ENCODE data around the gene SNRPD1.
"Not testable (repeated sequence)": the region's sequence is repeated elsewhere in the genome, so short reads cannot be mapped to it uniquely, and the experiment has no call there.

Gene SNRPD1

DNA sequence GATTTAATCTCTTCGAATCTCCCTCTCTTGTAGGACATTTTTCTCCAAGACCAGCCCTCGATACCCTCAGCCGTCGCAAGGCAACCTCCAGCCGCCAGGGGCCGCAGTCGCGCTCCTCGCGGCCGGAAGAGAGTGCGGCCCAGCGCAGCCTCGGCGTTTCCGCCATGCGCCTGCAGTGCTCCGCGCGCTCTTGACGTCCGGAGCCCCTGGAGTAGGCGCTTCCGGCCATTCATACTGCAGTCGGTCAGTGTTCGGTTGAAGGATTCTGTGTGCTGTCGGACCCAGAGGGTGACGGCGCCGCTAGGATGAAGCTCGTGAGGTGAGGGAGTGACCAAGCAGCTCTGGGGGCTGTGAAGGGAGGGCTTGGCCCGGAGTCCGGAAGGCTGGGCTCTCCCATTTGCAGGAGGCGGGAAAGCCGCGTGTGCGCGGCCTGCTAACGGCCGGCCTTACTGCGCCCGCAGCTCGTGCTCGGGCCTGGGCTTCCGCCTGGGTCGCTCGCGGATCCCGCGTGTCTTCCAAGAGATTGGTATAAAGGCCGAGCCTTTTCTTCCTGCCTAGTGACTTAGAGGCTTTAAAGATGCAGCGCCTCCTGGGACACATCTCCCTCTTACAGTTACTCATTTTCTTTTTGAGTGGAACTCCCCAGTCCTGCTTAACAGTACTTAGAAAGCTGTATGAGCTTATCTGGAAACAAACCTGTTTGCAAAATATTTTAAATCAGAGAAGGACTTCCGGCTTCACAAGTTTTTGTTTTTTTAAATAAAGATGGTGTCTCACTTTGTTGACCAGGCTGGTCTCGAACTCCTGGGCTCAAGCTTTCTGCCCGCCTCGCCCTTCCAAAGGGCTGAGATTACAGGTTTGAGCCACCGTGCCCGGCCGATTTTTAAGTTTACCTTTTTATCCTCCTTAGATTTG lies at the start of gene SNRPD1:
Gene SNRPD1 (plus strand): TSS at position 190 of the 915 bp plus-strand sequence. CDS start 116 bp downstream, at position 306.
- in situ Hi-C loops (cut with MboI; ENCODE audit: low sequenced_read_pairs, unreplicated experiment) = no loop called here
- peak; percentile 94 for DNase-seq (ENCODE audit: low spot score)
- TF ChIP-seq, protein P1, sequence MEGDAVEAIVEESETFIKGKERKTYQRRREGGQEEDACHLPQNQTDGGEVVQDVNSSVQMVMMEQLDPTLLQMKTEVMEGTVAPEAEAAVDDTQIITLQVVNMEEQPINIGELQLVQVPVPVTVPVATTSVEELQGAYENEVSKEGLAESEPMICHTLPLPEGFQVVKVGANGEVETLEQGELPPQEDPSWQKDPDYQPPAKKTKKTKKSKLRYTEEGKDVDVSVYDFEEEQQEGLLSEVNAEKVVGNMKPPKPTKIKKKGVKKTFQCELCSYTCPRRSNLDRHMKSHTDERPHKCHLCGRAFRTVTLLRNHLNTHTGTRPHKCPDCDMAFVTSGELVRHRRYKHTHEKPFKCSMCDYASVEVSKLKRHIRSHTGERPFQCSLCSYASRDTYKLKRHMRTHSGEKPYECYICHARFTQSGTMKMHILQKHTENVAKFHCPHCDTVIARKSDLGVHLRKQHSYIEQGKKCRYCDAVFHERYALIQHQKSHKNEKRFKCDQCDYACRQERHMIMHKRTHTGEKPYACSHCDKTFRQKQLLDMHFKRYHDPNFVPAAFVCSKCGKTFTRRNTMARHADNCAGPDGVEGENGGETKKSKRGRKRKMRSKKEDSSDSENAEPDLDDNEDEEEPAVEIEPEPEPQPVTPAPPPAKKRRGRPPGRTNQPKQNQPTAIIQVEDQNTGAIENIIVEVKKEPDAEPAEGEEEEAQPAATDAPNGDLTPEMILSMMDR (IDR thresholded peaks at IDR 0.05; ENCODE audit: borderline replicate concordance, control extremely low read depth, extremely low read depth, insufficient read depth, missing control alignments) = peak; percentile 96

DNA sequence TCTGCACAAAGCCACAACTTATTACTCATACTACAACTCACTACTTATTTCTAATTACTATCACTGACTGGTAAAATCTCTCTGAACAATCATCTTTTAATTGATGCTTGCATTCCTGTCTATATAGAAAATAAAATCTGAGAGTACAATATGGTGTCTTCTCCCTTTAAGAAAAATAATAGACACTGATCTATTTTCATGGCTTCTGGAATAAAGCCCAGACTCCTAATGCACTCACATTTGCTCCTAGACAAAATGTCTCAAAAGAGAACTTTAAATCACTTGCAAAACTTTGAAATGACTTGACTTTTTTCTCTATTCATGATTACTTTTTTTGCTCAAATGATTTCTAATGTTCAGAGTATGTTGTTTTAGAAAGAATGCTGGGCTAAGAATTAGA lies 40.3 kb upstream of the SNRPD1 start:
- DNase-seq (ENCODE audit: low spot score) = no peak
- TF ChIP-seq, protein P1 (IDR thresholded peaks at IDR 0.05; ENCODE audit: borderline replicate concordance, control extremely low read depth, extremely low read depth, insufficient read depth, missing control alignments) = no peak
- in situ Hi-C loops (cut with MboI; ENCODE audit: low sequenced_read_pairs, unreplicated experiment) = no loop called here

DNA sequence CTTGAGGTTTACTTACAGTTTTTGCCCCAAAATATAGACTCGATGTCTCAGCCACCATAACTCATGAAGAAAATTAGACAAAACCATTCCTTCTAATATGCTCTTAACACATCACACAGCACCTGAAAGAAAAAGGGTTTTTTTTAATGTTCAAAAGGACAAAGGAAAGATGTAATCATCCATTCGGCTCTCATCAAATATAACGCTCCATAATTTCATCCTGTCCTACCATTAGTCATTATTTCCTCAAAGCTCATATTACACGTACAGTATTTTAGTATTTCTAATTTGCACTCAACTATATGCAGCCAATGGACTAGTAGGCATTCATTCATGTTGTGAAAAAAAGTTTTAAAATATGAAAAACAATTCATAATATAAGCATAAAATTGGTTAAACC lies 36.5 kb upstream of the SNRPD1 start:
- TF ChIP-seq, protein P1 (IDR thresholded peaks at IDR 0.05; ENCODE audit: borderline replicate concordance, control extremely low read depth, extremely low read depth, insufficient read depth, missing control alignments) = no peak
- in situ Hi-C loops (cut with MboI; ENCODE audit: low sequenced_read_pairs, unreplicated experiment) = no loop called here
- DNase-seq (ENCODE audit: low spot score) = no peak

DNA sequence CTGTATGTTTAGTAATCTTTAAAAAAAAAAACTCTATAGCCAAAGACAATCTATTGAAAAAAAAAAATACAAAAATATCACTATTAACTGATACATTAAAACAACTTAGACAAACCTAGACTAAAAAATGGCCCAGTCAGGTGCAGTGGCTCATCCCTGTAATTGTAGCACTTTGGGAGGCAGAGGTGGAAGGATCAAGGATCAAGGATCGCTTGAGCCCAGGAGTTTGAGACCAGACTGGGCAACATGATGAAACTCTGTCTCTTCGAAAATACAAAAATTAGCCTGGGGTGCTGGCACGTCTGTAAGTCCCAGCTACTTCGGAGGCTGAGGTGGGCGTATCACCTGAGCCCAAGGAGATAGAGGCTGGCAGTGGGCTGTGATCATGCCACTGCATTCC lies 27.7 kb upstream of the SNRPD1 start:
- TF ChIP-seq, protein P1 (IDR thresholded peaks at IDR 0.05; ENCODE audit: borderline replicate concordance, control extremely low read depth, extremely low read depth, insufficient read depth, missing control alignments) = no peak
- no peak for DNase-seq (ENCODE audit: low spot score)
- in situ Hi-C loops (cut with MboI; ENCODE audit: low sequenced_read_pairs, unreplicated experiment) = no loop called here

DNA sequence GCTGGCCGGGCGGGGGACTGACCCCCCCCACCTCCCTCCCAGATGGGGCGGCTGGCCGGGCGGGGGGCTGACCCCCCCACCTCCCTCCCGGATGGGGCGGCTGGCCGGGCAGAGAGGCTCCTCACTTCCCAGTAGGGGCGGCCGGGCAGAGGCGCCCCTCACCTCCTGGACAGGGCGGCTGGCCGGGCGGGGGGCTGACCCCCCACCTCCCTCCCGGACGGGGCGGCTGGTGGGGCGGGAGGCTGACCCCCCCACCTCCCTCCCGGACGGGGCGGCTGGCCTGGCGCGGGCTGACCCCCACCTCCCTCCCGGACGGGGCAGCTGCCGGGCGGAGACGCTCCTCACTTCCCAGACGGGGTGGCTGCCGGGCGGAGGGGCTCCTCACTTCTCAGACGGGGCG lies 19.8 kb upstream of the SNRPD1 start:
- in situ Hi-C loops (cut with MboI; ENCODE audit: low sequenced_read_pairs, unreplicated experiment); DNase-seq (ENCODE audit: low spot score): not testable (repeated sequence)

DNA sequence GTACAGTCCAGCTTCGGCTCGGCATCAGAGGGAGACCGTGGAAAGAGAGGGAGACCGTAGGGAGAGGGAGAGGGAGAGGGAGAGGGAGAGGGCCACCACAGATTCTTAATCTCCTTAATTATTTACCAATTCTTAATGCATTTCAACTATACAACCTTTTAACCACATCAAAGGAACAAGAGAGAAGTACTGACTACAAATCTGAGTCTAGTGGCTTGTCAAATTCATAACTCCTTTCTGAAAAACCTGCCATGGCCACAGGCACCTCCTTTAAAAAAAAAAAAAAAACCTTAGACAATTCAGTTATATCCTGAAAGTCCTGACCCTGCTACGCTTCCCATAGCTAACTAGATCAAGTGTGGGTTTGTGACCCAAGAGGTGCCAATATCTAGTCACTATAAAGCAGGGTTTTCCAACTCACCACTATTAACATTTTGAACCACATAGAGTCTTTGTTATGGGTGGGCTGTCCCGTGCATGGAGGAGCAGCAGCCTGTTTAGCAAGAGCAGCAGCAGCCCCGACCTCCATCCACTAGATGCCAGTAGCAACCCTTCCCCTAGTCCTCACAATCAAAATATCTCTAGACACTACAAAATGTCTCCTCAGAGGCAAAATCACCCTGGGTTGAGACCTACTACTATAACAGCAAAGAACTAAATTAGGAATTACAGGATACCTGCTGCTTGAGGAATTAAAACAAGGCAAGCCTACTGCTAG lies 18.4 kb upstream of the SNRPD1 start:
- in situ Hi-C loops (cut with MboI; ENCODE audit: low sequenced_read_pairs, unreplicated experiment) = no loop called here
- DNase-seq (ENCODE audit: low spot score) = no peak
- TF ChIP-seq, protein P1 (IDR thresholded peaks at IDR 0.05; ENCODE audit: borderline replicate concordance, control extremely low read depth, extremely low read depth, insufficient read depth, missing control alignments) = no peak

DNA sequence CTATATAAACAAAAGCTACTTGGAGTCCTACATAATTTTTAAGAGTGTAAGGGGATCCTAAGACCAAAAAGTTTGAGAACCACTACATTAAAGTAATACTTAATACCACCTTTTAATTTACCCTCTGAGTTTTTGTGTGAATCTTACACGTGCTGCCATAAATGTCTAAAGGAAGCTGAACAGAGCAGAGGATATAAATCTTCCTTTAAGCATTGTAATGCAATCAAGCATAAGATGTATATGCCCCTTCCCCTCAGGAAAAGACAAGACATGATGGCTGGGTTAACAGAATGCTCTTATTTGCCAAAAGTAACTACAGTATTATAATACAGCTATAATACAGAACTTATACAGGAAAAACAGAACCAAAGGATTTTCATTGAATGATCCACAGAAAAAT lies 14.5 kb upstream of the SNRPD1 start:
- in situ Hi-C loops (cut with MboI; ENCODE audit: low sequenced_read_pairs, unreplicated experiment) = no loop called here
- TF ChIP-seq, protein P1 (IDR thresholded peaks at IDR 0.05; ENCODE audit: borderline replicate concordance, control extremely low read depth, extremely low read depth, insufficient read depth, missing control alignments) = no peak

More for the DNA sequence above, 14.5 kb upstream of the SNRPD1 start:
- no peak for DNase-seq (ENCODE audit: low spot score)
